Brain pericyte (primary cell): ENCODE data around the gene SYNM.

Source experiments
- DNase-seq: peaks from one replicate; pipeline ENCODE4 v3.0.0-alpha.2; 2012; ENCODE audit warnings: low read depth, low spot score

The SYNM gene

DNA sequence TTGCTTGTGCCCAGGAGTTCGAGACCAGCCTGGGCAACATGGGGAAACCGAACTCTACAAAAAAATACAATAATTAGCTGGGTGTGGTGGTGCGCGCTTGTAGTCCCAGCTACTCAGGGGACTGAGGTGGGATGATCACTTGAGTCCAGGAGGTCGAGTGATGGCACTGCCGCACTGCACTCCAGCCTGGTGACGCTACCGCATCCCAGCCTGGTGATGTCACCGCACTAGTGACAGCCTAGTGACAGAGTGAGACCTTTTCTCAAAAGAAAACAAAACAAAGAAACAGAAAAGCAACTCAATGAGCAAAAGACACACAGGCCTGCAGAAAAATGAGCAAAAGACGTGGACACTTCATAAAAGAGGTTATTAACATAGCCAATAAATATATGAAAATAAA, 19.9 kb upstream of the SYNM start:
- no peak for DNase-seq

DNA sequence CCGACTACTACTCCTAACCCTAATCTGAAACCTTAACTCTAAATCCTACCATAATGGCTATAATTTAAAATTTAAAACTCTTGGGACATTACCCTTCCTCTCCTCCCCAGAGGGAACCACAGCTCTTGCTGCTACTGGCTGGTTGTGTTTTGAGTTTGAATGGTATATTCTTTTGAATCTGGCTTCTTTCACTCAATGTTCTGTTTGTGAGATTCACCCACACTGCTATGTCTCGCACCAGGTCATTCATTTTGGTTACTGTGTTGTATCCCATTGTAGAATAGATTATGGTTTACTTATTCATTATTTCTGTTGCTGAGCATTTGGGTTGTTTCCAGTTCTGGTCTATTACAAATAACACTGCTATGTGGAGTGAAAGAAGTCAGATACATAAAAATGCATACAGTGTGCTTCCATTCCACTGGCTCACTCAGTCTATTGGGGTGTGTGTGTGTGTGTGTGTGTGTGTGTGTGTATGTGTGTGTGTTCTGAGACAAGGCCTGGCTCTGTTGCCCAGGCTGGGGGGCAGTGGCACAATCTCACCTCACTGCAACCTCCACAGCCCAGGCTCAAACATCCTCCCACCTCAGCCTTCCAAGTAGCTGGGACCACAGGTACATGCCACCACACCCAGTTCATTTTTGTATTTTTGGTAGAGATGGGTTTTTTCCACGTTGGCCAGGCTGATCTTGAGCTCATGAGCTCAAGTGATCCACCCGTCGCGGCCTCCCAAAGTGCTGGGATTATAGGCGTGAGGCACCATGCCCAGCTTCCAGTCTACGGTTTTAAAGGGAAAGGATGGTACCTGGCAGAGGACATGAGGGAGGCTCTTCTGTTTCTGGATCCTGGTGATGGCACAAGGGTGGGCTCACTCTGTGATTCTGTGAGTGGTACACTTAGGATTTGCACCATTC, 19.2 kb upstream of the SYNM start:
- DNase-seq: no peak

DNA sequence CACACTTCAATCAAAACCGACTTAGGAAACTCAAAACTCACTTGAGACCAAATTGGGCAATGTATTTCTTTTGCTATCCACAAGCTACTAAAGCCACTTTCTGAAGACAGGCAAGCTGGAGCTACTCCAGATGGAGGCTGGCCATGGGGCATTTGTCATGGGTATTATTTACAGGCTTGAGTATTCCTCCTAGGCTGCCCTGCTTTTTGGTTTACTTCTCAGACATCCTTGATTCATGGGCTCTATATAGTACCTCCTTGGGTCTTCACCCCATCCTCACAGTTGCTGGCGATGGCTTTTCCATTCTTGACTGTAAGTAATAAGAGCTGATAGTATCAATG, 18.6 kb upstream of the SYNM start:
- no peak for DNase-seq

DNA sequence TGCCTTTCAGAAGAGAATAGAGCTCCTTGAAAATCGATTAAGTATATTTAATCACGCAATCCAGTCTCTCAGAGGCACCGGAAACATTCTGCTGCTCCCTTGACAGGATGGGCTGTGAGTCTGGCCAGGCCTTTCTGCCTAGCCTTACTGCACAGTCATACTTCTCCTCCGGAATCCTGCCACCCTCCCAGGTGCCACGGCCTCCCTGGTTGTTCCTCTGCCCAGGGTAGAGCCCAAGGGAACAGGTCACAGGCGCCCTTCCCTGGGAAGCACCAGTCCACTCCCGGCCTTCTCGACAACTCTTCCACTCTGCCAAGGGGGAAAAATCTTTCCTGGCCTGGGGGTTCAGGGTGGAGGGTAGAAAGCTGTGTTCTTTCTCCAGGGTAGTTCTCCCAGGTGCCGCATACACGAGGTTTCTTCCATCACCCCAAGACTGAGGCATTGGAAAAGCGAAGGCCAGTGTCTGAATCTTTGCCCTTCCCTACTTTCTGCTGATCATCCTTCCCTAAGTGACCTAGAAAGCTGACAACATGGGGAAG, 17.4 kb upstream of the SYNM start:
- no peak for DNase-seq

DNA sequence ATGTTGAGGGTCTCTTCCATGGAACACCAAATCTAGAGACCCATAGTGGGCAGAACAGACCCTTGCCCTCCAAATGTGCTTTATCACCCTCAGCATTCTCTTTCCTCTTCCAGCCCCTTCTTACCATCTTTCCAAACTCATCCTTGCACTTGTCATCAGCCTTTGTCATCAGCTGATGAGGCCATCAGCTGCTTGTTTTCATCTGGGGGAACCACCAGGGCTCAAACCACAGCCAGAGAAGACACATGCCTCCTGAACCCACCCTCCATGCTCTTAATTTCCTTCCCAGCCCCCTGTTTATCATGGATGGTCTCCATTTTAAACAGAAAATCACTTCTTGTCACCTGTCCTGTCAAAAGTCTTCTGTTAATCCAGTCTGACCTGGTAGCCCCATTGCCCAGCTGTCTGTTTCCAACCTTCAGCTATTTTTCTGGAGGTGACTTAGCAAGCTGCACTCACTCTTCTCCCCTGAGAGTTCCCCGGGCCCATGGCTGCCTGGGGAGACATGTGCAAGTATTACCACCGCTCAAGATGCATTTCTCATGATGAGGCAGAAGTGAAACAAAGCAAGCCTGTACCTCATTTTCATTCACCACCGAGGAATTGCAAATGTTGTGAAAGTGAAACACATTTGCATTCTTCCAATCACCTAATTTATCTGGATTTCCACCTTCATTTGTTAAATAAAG, 14.7 kb upstream of the SYNM start:
- DNase-seq: no peak

DNA sequence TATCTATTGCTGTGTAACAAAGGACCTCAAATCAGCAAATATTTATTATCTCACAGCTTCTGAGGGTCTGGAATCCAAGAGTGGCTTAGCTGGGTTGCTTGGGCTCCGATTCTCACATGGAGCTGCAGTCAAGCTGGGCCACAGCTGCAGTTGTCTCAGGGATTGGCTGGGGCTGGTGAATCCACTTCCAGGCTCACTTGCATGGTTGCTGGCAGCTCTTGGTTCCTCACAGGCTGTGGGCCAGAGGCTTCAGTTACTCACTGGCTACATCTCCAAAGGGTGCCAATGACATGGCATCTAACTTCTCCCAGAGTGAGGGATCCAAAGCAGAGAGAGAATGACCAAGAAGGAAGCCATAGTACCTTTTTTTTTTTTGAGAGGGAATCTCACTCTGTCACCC, 13.9 kb upstream of the SYNM start:
- no peak for DNase-seq

DNA sequence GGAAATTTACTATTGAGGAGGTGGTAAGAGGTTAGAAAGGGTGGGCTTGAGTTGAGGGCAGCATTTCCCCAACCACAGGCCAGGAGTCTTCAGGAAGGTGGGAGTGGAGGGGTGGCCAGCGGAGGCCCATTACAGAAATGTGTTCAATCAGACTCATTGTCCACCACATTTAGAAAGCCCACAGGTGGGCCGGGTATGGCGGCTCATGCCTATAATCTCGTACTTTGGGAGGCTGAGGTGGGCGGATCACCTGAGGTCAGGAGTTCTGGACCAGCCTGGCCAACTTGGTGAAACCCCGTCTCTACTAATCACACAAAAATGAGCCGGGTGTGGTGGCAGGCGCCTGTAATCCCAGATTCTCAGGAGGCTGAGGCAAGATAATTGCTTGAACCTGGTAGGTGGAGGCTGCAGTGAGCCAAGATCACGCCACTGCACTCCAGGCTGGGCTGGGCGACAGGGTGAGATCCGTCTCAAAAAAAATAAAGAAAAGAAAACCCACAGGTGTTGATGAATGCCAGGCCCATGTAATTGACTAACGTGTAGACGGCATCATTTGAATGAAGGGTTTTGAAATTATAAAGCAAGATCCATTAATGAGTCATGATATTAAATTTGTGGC, 12.2 kb upstream of the SYNM start:
- no peak for DNase-seq

DNA sequence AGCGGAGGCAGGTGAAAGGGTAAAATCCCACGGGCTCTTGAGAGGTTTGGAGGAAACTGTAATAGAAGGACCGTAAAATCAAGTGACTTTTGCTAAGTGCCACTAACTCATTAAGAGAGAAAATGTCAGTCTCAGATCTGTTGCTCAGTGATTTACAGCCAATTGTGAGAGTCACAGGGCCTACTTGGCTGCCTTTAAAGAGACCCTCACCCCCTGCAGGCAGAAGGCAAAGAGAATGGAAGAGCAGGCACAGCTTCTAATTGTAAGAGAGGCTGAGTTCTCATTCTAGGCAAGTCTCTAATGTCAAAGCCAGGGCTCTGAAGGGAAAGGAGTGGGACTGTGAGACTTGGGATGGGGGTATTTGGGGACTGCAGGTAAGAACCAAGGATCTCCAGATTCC, 9.3 kb upstream of the SYNM start:
- DNase-seq: no peak

DNA sequence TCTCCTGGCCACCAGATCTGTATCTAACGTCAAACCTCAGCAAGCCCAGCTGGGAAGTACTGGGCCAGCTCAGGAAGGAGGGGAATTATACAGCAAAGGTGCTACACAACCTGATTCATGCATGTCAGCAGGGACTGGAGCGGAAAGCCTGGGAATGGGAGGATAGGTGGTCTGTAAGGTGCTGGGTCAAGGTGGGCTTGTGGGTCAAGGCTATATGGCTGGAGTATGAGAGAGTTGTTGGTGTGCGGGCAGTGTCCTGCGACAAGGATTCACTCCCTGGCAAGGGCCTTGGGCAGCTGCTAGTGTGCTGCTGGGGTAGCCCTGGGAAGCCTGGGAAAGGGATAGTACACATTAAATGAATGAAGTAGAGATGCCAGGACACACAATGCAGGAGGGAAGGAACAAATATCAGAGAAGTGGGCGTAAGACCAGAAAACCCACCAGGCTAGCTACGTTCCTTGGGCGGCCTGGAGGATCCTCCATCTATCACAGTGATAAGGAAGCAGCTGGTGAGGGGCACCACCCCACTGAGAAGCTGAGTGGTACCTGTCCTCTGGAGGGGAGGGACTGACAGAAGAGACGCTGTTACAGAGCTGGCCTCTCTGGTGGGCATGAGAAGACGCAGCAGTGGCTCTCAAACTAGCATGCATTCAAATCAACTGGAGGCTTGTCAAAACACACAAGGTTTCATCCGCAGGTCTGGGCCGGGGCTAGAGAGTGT, 8.5 kb upstream of the SYNM start:
- no peak for DNase-seq

DNA sequence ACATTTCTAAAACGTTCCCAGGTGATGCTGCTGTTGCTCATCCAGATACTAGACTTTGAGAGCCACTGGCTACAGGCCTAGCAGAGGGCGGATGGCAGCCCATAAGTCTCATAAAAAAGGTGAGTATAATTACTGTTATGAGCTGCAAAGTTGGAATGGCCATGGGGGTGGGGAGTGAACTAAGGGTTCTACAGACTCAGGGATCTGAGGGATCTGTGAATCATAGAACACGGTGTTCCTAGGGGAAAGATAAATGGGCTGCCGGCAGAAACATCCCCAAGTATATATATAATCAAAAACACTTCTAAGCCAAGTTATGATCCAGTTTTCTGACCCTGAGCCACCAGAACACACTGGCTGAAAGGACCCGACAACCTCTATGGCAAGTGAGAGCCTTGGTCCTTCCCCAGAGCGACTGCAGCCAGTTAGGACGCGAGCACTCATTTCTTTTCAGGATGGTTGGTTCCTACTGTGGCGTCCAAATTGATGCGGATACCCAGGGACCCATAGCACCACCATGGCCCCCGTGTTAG, 7.9 kb upstream of the SYNM start:
- DNase-seq: no peak

DNA sequence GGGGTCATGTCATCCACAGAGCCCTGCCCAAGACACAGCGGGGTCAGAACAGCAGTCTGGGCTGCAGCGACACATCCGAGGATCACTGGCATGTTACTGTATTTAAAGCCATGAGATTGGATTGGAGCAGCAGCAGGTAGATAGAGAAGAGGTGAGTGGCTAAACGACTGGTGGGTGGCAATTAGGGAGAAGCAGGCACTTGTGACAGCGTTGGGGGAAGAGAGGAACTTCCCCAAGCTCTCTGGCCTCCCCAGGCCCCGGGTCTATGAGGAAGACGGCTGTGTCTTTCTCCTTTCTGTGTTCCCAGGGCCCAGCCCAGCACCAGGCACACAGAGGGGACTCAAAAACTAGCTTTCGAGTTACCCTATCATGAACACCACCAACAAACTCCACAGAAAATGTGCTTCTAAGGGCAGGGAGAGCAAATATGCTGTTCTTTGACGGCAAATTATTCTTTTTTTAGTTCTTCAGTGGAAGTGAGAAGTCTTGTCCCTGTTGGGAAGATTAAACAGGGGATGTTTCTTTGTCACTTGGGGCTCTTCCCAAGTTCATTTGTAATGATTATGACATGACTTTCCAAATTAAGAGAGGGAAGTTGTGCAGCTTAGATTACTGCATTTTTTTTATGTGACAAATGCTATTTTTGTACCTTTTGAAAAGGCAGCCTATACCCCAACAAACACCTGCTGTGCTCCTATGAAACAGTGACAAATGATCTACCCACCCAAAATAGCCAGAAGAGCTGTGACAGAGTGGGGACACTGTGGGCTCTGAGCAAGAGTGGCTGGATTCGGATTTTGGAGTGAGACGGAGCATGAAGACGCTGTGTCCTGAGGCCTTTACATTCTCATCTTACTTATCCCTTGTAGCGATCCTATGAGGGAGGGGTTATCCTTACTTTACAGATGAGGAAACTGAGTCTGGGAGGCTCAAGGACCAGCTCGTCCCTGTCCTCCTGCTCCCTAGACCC, 7.2 kb upstream of the SYNM start:
- no peak for DNase-seq

DNA sequence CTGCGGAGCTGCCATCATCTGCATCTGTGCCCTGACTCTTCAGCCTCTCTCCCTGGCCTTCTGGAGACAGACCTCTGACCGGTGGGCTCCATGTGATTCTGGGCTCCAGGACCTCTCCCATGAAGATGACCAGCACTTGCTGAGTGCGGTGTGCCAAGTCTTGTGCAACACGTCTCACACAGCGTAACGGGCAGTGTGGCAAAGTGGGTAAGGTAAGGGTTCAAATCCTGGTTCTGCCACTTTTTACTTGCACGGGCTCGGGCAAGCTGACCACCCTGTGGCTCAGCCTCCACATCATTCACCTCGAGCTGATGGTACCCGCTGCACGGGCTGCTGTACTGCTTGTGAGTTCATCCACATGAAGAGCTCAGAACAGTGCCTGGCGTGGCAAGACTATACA, 6.5 kb upstream of the SYNM start:
- no peak for DNase-seq

DNA sequence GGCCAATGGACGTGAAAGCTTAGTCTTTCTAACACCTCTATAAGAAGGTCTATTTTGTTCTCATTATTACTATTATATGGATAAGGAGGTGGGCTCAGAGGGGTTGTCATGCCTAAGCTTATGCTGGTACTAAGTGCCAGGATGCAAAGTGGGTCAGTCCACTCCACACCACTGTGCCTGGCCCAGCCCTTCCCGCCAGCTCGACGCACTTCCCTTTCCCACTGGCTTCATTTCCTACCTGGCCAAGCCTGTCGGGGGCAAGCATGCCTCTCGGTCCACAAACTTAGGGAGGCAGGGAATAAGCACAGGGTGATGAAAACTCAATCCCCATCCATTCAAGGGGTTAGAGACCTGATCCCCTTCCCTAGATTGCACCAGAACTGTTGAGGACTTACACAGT, 5.9 kb upstream of the SYNM start:
- no peak for DNase-seq

DNA sequence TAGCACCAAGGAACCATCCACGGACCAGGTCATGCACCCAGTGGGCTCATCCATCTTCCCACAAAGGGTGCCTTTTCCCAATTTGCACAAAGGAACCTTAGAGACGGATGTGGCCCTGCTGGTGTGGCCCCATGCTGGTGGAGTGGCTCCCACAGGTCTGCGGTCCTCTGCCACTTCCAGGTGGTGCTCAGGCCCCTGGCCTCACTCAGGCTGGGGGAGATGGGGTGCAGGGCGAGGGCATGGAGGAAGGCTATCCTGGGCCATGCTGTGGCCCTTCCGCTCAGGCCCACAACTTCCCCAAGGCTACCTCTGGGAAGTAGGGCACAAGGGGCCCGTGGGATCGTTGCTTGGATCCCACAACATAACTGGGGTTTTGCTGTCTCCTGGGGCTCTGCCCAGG, 5.2 kb upstream of the SYNM start:
- DNase-seq: no peak

DNA sequence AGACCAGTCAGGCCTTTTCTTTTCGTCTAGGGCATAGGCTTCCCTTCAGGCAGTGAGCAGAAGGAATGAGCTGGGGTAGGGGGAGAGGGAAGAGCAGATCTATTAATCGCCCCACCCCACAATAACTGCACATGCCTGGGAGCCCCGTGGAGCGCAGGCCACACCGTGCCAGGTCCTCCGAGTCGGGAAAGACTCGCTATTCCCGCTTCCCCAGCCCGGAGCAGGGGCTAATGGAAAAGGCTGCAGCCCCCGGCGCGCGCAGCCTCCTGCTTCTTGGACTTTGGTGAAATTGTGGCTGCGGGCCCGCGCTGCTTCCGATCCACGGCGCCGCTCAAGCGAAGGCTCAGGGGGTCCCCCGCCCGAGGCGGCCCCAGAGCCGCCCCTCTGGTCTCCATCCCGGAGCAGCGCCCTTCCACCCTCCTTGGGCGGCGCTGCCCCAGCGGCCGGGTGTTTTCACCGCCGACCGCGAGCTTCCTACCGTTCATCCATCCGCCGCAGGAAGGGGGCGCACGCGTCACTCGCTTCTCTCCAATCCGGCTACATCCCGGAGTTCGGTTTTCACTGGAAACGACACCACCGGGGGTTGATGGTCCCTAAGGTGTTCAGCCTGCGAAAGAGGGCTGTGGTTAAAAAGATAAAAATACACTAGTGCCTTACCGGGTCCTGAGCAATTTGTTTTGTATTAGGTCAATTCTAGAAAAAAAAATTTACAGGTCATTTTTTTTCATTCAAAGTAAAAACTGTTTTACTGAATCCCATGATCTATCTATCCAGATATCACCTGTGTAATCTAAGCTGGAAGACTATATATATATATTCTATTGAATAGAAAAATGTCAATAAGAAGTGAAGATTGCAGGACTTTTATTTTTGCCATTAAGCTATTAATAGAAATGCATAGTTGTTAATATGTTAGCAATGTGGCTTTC, 4.4 kb upstream of the SYNM start:
- no peak for DNase-seq

DNA sequence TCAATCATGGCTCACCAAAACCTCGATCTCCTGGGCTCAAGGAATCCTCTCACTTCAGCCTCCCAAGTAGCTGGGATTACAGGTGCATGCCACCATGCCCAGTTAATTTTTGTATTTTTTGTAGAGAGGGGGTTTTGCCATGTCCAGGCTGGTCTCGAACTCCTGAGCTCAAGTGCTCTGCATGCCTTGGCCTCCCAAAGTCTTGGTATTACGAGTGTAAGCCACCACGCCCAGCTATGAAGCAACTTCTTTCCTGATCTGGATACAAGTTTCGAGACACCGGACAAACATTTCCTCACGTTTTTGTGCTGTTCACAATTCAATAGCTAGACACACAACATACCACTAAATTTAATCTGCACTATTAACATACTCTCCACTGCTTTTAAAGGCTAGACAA, 3.4 kb upstream of the SYNM start:
- no peak for DNase-seq

DNA sequence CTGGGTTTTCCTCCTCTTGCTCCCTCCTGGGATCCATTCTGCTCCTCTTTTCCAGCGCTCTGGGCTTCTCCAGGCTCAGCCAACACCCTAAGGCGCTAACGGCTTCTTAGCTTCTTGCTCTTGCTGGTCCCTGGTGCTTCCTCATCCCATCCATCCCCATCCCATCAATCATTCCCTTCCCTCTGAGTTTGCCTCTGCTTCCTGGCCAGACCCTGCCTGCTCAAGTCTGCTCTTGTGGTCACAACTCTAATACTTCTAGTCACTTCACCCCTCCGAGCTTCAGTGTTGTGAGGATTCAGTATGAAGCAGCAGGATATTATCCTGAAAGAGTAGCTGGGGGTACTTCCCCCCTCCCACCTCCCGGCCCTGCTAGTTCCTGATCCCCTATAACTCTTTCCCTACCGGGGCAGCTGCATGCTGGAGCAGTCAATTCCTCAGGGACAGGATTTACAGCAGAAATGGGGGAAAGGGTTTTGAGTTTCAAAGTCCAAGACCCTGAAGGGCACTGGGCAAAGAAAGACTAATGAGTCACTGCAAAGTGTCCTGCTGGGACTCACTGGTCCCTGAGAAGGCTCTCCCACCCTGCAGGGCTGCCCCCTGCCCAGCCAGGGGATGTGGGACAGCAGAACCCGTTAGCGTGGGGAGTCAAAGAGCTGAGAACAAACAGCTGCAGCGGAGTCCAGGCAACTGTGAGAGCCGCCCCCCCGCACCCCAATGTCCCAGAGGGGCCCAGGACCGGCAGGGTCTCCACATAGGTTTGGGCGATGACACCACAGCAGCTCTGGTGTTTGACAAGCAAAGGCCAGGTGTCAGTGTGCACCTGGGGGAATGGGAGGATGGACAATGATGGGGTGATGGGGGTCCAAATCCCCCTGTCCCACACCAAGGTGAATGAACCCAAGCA, 2.3 kb upstream of the SYNM start:
- no peak for DNase-seq

DNA sequence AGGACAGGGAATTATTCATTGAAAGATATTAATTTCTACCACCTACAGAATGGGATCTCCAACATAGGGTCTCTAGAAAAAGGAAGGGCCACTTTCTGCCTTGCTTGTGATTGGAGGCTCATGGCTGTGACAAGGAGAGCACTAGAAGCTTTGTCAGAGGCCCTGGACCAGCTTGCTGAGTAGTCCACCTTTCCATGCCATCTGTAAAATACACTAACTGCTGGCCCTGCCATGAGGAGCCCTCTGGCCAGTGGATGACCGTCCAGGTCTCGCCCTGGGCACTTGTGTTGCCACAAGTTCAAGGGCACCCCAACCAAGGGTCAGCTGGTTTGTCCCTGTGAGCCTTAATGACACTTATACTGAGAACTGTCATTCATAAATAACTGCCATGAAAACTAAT, 1.6 kb upstream of the SYNM start:
- no peak for DNase-seq
